ENCODE data around the gene ZNF865. TPM values are rescaled to one million over a fixed set of nuclear protein-coding genes. Genes with fewer than 3 reads are reported as not detected.

Gene ZNF865
- total and polyA plus RNA-seq, 2 of the 4 experiments (the other 2 are of a cell fraction), result under 0.01 to 4.6 TPM

- Histone ChIP-seq H2BK5ac (ENCODE audit: low read depth, low read length, poor library complexity, severe bottlenecking) (no peak overlapping the region), H3K4me1 (ENCODE audit: control insufficient read depth, insufficient read depth, low read length) (peaks cover 5% of the 10 kb centered on the region; the same call in 1 of the 2 replicates), H3K14ac (replicated peaks; ENCODE audit: low read depth, low read length) (no peak overlapping the region), H3K56ac (ENCODE audit: extremely low read depth, insufficient read depth, low read length) (no peak overlapping the region), H2AFZ (replicated peaks; ENCODE audit: low read length, poor library complexity) (no peak overlapping the region), H2BK20ac (ENCODE audit: low read depth, low read length) (no peak overlapping the region), H4K20me1 (ENCODE audit: insufficient read depth, low read length) (no peaks in the 10 kb centered on the region), H3K4me3 (ENCODE audit: insufficient read depth, low read depth, low read length) (no peak overlapping the region), H4K8ac (ENCODE audit: low read depth in 2 of 2, low read length in 2 of 2) (no peak overlapping the region), H3K9me3 (ENCODE audit: control insufficient read depth, insufficient read depth, low read length) (no peaks in the 10 kb centered on the region), H3K9me1 (ENCODE audit: insufficient read depth, low read length) (no peaks in the 10 kb centered on the region; the same call in 1 of the 2 replicates), H3K18ac (ENCODE audit: low read depth, low read length) (no peak overlapping the region), H3K79me1 (ENCODE audit: low read depth in 1 of 2, low read length in 2 of 2) (peaks cover 0 to 8% of the 10 kb centered on the region in 2 experiments; a peak in 1 of 4 replicates), H2BK120ac (ENCODE audit: low read depth, low read length) (no peak overlapping the region), H3K27me3 (ENCODE audit: control insufficient read depth, insufficient read depth, low read length) (no peaks in the 10 kb centered on the region), H3K4me2 (ENCODE audit: low read depth, low read length) (no peak overlapping the region), H3K36me3 (ENCODE audit: control insufficient read depth, insufficient read depth, low read length) (peaks cover 39% of the 10 kb centered on the region), H4K91ac (ENCODE audit: insufficient read depth, low read depth, low read length) (no peak overlapping the region), H3K23ac (ENCODE audit: low read depth, low read length) (no peak overlapping the region), H3K27ac (ENCODE audit: insufficient read depth, low read length) (no peak overlapping the region), H4K5ac (ENCODE audit: low read depth, low read length) (no peak overlapping the region), H3K9ac (ENCODE audit: low read depth, low read length) (no peak overlapping the region), H3K4ac (ENCODE audit: low read depth, low read length) (no peak overlapping the region), H2AK5ac (ENCODE audit: low read depth, low read length) (no peak overlapping the region), H2AK9ac (replicated peaks; ENCODE audit: low read depth, low read length, poor library complexity) (no peak overlapping the region), H2BK15ac (ENCODE audit: low read depth, low read length) (no peak overlapping the region)
- no peak for DNase-seq
- TF ChIP-seq CEBPB (IDR thresholded peaks at IDR 0.05; ENCODE audit: low read depth, low read length), result no peak
- no peak for TF ChIP-seq BHLHE40 (IDR thresholded peaks at IDR 0.05; ENCODE audit: low read depth, low read length)
- TF ChIP-seq MAFK (IDR thresholded peaks at IDR 0.05; ENCODE audit: low read depth, low read length), result no peak
- in situ Hi-C loops (cut with MboI; ENCODE audit: low sequenced_read_pairs), result no loop called here
- ATAC-seq (ENCODE audit: low read depth), result no peak
- CTCF ChIA-PET, result no interaction called here
- POLR2A ChIA-PET (ENCODE audit: unreplicated experiment), result no interaction called here
- no CpG with 5 or more reads among the region's 10 CpGs for WGBS, 2 experiments (ENCODE audit: extremely low coverage in 2 of 2, insufficient read length in 1 of 2)
- dilution Hi-C loops (cut with HindIII; ENCODE audit: low sequenced_read_pairs, unreplicated experiment), result no loop called here
- intact Hi-C loops (cut with micrococcal nuclease), result no loop called here
- no TSS peak for BruUV-seq (replicated peaks)
These were observed 13.9 kb upstream of the ZNF865 start for GRCh38 chr19:55591555-55591954.

All from IMR-90 (cell line).